A673 (cell line): ENCODE results near the gene SLC25A11. TPM values are rescaled to one million over a fixed set of nuclear protein-coding genes. Genes with fewer than 3 reads are reported as not detected.
A peak's percentile ranks its signal among the peaks of the same experiment; 100 is the strongest.

Experiments
- BruUV-seq: library from RNA; stranded (reverse); fragments of 400-500 nt; replicated peaks from 2 replicates; lab custom pipeline; 2021; lab: Mats Ljungman, UMichigan
- CTCF ChIA-PET: fragments of 300-600 bp; sonication (Branson Sonifier 250); formaldehyde crosslinking; loops from one replicate; lab custom pipeline; 2022; ENCODE audit warnings: antibody characterized with exemption; lab: Charles Lee
- POLR2A ChIA-PET: fragments of 300-600 bp; sonication (Branson Sonifier 250); formaldehyde crosslinking; loops from one replicate; lab custom pipeline; 2022; ENCODE audit warnings: antibody characterized with exemption; ENCODE audit not compliant: low non-redundant PET; lab: Charles Lee
- DNase-seq: peaks from one replicate; pipeline ENCODE4 v3.0.0-alpha.2; 2015; ENCODE audit warnings: low spot score
- H3K27ac ChIP-seq: fragments of 200-600 bp; sonication (generic); 2 replicates; pipeline ENCODE4 v1.5.1; 2016; ENCODE audit warnings: mixed run types, low read depth, mild to moderate bottlenecking, mixed read lengths, antibody characterized with exemption, low read length; ENCODE audit not compliant: poor library complexity, severe bottlenecking
- H3K27me3 ChIP-seq: fragments of 200-600 bp; sonication (generic); replicated peaks from 2 replicates; pipeline ENCODE4 v1.6.1; 2017; ENCODE audit warnings: mixed run types, low read depth, mild to moderate bottlenecking, mixed read lengths, antibody characterized with exemption, low read length; ENCODE audit not compliant: insufficient read depth, poor library complexity
- H3K36me3 ChIP-seq: fragments of 200-600 bp; sonication (generic); 2 replicates; pipeline ENCODE4 v1.6.1; 2016; ENCODE audit warnings: mixed run types, mild to moderate bottlenecking, mixed read lengths, antibody characterized with exemption, low read length; ENCODE audit not compliant: insufficient read depth, poor library complexity, severe bottlenecking
- H3K4me1 ChIP-seq: fragments of 200-600 bp; sonication (generic); 2 replicates; pipeline ENCODE4 v1.6.1; 2017; ENCODE audit warnings: mixed run types, mild to moderate bottlenecking, mixed read lengths, antibody characterized with exemption, low read length; ENCODE audit not compliant: insufficient read depth, poor library complexity, severe bottlenecking
- H3K4me3 ChIP-seq: fragments of 200-600 bp; sonication (generic); 2 replicates; pipeline ENCODE4 v1.5.1; 2016; ENCODE audit warnings: low read depth, mixed run types, mild to moderate bottlenecking, mixed read lengths, low read length; ENCODE audit not compliant: poor library complexity, severe bottlenecking
- H3K9me3 ChIP-seq: fragments of 200-600 bp; sonication (generic); 2 replicates; pipeline ENCODE4 v1.6.1; 2016; ENCODE audit warnings: mixed run types, low read depth, mild to moderate bottlenecking, mixed read lengths, antibody characterized with exemption, low read length; ENCODE audit not compliant: poor library complexity, severe bottlenecking
- CTCF ChIP-seq: fragments of 300-800, 200-600 bp; sonication (generic); conservative IDR thresholded peaks from 2 replicates; pipeline ENCODE4 v1.5.1; 2017; ENCODE audit warnings: low read depth, mild to moderate bottlenecking, antibody characterized with exemption, low read length, moderate library complexity, mixed read lengths
- EZH2 ChIP-seq: fragments of 200-600 bp; sonication (generic); IDR thresholded peaks from 2 replicates; pipeline ENCODE4 v1.6.1; 2017; ENCODE audit warnings: borderline replicate concordance, low read depth, mild to moderate bottlenecking, mixed read lengths, antibody characterized with exemption, low read length; ENCODE audit not compliant: poor library complexity, severe bottlenecking
- intact Hi-C: fragments of 100-400 bp; cut with micrococcal nuclease; formaldehyde crosslinking; loops from one replicate; pipeline ENCODE4 v1.10.0; 2022; ENCODE audit not compliant: unreplicated experiment
- total RNA-seq: library from RNA; stranded (reverse); gene quantifications from 2 replicates; pipeline ENCODE4 v1.2.3, GENCODE V29; 2021

Gene SLC25A11
- total RNA-seq, 1 experiment from 2014 or later, result 113 TPM

DNA sequence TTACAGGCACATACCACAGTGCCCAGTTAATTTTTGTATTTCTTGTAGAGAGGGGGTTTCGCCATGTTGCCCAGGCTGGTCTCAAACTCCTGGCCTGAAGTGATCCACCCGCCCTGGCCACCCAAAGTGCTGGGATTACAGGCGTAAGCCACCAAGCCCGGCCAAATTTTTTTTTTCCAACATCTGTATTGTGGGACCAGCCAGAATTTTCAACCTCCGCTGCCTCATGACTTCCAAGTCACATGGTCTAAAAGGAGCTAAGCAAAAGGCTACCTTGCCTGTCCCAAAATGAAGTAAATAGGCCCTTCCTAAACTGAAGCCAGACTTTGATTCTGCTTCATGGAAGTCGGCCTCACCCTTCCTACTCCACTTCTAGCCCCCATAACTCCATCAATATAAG is 32.0 kb upstream of the SLC25A11 start:
- BruUV-seq, result no TSS peak
- no peak overlapping the region for H3K27ac ChIP-seq
- H3K4me3 ChIP-seq, result no peak overlapping the region
- intact Hi-C loops, result no loop called here
- H3K36me3 ChIP-seq, result no peaks in the 10 kb centered on the region
- H3K27me3 ChIP-seq, result no peaks in the 10 kb centered on the region
- no peak for DNase-seq
- H3K9me3 ChIP-seq, result no peaks in the 10 kb centered on the region
- ChIA-PET POLR2A (no interaction called here), CTCF (no interaction called here)
- peaks cover 11% of the 10 kb centered on the region for H3K4me1 ChIP-seq
- TF ChIP-seq EZH2, result no peak
- TF ChIP-seq CTCF, result no peak

DNA sequence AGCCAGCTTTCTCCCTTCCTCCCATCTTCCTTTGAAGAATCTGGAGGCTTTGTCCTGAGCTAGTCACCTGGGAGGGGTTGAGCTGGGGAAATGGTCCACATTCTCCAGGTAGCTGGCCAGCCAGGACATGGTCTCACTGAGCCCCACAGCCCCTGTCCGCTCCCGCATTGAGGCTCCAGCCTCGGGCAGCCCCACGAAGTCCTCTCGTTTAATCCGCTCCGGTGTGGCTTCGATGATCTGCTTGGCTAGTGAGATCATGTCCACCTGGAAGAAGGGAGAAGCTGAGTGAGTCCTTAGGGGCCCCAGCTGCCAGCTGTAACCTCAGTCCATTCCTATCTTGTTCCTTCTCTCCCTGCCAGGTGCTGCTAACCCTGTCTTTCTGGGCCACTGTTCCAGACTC is 30.4 kb upstream of the SLC25A11 start:
- peaks cover 17% of the 10 kb centered on the region for H3K4me1 ChIP-seq
- no peak for DNase-seq
- no peak for TF ChIP-seq EZH2
- no peak for TF ChIP-seq CTCF
- POLR2A ChIA-PET, result no interaction called here
- H3K27ac ChIP-seq, result peak overlapping the region; percentile 21
- intact Hi-C loops, result no loop called here
- no peaks in the 10 kb centered on the region for H3K9me3 ChIP-seq
- CTCF ChIA-PET, result no interaction called here
- H3K27me3 ChIP-seq, result no peaks in the 10 kb centered on the region
- H3K36me3 ChIP-seq, result peaks cover 9% of the 10 kb centered on the region
- no peak overlapping the region for H3K4me3 ChIP-seq
- no TSS peak for BruUV-seq

DNA sequence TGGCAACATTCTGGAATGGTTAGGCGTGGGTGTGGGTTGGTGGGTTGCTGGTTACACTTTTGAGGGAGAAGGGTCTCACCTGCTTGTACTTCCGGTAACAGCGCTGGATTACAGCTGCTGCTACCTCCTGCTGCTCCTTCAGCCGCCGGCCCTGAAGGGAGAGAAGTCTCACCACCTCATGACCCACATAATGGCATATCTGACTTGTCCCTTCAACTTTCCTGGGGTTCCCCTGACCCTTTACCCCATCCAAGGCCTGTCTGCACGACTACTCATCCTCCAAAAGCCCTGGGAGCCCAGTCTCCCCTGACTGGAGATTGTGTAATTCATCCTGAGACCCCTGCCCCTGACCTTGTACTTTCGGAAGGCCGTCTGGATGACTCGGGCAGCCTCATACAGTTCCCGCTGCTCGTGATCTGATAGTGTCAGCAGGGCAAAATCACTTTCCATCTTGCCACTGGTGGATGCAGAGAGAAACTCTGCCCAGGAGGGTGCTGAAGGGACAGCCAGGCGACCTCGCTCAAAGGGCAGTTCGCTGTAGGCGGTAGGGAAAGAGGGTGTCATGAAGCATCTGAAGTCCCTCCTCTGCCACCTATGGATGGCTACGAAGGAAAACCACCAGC is 29.8 kb upstream of the SLC25A11 start:
- no peak for DNase-seq
- intact Hi-C loops, result no loop called here
- Histone ChIP-seq H3K36me3 (peaks cover 12% of the 10 kb centered on the region), H3K4me3 (peak overlapping the region; percentile 59), H3K9me3 (no peaks in the 10 kb centered on the region), H3K27ac (peak overlapping the region; percentile 94), H3K27me3 (no peaks in the 10 kb centered on the region), H3K4me1 (peaks cover 17% of the 10 kb centered on the region)
- POLR2A ChIA-PET, result no interaction called here
- no peak for TF ChIP-seq CTCF
- TF ChIP-seq EZH2, result no peak
- BruUV-seq, result no TSS peak
- CTCF ChIA-PET, result no interaction called here
